Activated gamma-delta T cell (primary cell): ENCODE data around the gene AJUBA.
"Not testable (repeated sequence)": the region's sequence is repeated elsewhere in the genome, so short reads cannot be mapped to it uniquely, and the experiment has no call there.

ENCODE experiments used
- DNase-seq: peaks from one replicate; lab custom pipeline; 2025; lab: John Stamatoyannopoulos, UW

AJUBA gene

DNA sequence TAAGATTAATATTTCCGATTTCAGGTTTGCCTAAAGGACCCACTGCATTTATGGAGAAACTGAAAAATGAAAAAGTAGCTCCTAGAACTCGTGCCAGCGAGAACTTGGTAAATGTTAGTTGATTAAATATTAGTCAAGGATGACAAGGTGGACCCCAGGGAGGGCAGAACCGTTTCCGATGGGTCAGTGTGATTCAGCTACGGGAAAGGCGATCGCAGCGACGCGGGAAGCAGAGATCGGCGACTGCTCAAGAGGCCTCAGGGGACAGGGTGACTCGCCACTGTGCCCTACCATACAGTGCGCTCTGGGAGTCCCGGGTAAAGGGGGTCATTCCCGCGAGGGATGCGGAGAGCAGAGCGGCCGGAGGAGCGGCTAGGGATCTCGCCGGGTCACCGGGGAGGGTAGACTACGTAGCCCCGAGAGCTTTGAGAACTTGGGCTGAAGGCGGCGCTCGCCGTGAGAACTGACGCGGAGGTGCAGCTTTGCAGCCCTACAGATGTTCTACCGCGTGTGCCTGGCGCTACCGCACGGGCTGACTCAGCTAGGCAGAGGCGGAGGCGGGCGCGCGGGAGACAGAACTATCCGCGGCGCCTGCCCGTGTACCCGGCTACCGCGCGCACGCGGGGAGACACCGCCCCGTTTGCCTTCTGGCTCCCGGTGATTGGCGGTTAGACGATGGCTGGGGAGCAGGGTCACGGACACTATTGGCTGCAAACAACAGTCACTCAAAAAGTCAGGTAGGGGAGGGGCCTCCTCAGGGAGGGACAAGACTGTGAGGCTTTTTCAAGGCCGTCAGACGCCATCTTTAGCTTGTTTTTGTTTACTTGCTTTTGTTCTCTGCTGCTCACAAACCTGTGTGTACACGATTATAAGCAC lies 24.4 kb upstream of the AJUBA start:
- DNase-seq: peak; percentile 93

DNA sequence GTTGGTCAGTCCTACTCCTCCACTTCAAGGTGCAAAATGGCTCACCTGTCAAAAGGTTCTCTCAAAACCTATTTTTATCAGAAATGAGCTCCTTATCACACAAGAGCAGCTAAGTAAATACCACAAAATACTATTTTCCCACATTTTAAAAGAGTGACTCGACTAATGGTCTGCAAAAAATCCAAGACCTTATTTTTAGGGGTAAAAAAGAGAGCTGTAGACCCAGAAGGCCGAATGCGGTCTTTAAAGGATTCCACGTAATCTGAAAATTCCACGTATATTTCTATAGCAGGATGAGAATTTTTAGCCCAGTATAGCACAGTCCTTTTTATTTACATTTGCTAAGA lies 23.8 kb upstream of the AJUBA start:
- no peak for DNase-seq

DNA sequence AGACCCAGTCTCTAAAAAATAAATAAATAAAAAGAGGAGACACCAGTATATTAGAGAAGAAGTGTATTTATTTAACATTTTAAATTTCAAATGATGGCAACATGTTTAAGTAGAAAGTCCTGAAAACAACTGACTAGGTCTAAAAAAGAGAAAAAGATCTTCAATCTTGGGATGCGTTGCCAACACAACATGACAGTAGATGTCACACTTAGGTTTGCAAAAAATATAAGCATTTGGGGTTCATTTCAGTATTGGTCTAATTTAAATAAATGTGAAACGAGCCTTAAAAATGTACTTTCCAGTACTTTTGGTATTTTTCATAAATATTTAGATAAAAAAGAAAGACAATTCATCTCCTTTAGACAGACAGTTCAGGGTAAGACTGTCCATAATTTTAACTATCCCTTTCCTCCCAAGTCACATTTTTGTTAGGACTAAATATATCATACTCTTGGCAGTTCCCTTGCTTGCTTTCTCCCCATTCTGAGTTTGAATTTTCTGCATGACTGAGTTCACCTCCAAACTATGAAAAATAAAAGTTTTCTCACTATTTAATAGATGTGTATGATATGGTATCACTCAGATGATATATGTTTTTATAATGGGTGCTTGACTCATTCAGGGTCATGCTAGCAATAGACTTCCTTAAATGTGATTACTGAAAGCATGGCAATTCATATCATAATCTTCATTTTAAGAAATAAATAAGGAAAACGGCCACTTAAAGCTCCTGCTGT lies 23.3 kb upstream of the AJUBA start:
- DNase-seq: no peak

DNA sequence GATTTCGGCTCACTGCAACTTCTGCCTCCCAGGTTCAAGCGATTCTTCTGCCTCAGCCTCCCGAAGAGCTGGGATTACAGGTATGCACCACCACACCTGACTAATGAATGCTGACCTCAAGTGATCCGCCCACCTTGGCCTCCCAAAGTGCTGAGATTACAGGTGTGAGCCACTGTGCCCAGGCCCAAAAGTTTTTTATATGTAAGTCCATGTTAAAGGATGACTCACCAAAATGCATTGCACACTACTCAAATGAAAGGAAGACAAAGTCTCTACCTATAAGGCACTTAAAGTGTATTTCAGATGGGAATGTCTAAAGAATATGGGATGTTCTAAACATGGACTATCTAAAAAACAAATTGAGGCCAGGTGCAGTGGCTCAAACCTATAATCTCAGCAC lies 21.9 kb upstream of the AJUBA start:
- DNase-seq: not testable (repeated sequence)

DNA sequence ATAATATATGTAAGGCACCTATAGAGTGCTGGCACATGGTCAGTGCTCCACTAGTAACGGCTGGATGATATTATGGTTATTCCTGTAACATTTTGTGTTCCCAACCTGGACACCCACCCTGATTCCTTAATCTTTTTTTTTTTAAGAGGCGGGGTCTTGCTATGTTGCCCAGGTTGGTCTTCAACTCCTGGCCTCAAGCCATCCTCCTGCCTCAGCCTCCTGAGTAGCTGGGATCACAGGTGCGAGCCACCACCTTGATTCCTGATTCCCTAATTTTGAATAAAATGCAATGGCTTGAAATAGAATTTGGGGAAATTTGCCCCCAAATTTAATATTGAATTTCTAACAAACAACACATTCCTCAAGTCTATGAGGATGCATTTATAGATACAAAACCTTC lies 20.2 kb upstream of the AJUBA start:
- DNase-seq: no peak

DNA sequence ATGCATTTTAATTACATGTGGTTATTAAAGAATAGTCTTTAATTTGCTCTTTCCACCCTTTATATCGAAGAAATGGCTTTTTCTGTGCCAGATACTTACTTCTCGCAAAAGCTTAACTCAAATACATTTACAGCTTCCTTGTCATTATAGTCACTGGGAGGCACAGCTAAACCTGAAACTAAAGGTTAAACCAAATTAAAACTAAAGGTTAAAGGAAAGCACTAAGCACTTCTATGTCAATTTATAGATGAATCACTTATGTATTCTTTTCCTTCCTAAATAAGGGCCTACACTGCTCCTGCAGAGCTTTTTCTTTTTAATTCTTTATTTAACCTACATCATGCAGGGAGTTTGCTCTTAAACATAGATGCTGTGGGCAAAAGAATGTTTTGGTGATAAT lies 18.5 kb upstream of the AJUBA start:
- DNase-seq: no peak

DNA sequence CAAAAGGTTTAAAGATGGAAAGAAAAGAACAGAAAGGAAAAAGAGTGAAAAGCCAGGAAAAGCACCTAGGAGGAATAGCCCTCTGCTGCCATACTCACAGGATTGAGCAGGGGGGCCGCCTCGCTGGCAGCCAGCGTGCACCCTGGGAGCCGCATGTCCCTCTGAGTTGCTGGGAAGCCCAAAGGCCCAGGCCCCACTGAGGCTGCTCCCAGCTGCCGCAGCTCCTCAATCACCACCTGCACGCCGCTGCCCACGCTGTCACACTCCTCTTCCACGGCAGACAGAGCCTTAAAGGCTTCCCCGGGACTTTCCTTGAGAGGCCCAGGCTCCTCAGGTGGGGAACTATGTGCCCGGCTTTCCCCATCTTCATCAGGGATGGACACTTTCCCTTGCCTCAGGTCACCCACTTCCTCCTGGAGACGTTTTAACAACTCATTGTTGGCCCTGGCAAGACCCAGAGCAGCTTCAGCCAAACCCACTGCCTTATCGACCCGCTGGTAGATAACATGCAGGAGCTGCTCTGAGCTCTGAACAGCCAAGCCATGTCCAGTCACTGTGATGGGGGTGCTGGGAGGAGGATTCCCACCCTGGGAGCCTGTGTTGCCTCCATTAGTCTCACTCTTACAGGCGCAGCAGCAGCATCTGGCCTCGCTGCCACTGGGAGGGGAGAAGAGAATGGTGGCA lies 16.1 kb upstream of the AJUBA start:
- DNase-seq: no peak

DNA sequence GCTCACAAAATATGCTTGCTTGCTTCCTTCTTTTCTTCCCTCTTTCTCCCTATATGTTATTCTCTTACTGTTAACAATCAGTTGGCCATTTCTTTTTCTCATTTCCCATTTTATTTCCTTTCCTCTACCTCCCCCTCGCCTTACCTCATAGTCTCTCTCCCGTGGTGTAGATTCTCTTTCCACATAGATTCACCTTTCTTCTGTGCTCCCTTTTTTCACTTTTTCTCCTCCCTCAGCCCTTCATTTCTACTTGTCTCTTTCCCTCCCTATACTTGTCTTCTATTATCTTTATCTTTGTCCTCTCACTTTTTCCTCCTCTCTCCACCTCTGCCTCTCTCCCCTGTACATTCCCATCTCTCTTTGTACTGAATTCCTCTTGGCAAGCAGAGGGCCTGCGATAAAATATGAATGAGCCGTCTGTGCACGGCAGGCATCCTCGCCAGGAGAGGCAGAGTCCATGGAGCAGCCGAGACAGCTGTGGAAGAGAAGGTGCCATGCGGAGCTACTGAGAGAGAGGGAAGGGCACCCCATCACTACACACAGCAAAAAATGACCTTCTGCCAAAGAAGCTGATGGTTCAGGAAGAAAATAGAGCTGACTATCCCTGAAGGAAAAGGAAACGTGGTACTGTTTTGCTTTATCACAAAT lies 15.4 kb upstream of the AJUBA start:
- DNase-seq: no peak

DNA sequence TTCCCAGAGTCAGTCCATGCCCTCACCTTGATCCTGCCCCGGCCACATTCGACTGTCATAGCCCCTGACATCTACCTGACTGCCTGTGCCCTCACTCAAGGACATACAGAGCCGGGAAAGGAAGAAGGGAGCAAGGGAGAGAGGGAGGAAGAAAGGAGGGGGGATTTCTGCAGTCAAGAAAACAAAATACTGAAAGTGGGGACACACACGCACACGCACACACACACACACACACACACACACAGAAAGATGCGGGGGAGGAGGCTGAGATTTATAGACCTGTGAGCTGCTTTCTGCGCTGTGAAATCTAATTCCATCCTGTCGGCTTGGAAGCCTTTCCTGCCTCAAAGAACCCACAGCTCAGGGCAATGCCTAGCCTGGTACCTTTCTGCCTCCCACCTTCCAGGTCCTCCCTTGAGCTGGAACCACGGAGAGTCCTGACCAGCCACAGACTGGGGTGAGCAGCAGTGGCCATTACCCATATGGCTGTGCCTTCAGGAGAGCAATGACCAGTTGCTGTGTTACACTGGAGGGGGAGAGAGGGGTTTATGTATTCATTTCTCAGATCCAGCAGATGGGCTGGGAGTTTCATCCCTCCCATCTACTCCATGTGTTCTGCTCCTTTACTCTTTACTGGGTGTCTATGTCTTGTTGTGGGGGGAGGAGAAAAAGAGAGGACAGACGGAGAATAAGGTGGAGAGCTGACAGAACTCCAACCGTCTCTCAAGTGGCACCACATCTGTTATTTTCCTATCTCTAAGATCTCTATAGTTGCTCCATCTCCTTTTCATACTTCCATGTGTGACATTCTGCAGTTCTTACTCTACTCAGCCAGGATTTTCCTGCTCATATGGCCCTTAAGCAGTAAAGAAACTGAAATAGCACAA lies 14.7 kb upstream of the AJUBA start:
- DNase-seq: no peak

DNA sequence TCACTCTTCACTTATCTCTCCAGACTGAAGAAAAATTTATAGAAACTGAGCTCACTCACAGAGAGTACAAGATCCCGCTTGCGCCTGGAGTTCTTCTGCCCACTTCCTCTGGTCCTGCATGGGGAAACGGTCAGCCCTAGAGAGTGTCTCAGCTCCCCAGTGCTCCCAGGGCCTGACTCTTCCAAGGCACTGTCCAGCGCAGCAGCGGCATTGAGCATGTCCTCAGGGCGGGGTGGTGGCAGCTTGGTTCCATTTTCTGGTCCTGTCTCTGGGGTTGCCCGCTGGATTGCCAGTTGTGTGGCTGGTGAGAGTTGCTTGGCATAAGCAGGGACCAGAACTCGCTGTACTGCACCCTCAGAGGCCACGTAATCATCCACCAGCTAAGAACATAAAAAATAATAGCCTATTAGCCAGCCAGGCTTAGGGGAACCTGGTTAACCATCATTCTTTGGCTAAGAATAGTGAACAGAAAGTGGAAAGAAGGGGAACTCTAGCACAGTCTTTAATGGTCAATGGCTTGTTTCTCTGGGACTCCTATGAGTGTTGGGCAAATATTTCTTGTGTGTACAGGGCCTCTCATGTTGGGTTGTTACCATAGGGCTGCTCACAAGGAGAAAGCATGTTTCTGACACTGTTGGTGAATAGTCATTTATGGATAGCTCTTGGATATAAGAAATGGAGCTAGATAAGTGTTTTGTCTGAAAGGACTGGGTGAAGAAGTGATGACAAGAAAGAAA lies 13.7 kb upstream of the AJUBA start:
- DNase-seq: no peak

DNA sequence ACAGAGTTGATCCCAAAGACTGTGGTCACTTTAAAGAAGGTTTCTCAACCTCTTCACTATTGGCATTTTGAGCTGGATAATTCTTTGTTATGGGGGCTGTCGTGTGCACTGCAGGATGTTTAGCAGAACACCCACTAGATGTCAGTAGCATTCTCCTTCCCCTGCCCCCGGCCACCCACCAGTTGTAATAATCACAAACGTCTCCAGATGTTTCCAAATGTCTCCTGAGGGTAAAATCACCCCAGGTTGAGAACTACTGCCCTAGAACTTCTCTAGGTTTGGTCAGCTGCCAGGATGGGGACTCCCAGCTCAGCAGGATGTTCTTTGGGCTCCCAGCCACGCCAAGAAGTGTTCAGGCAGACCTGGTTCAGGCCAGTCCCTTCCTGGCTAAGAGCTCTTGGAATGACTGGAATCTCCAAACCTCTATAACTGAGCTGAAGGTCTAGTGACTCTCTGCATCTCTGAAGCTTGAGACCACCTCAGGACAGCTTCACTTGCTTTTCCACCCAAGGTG lies 12.5 kb upstream of the AJUBA start:
- no peak for DNase-seq

DNA sequence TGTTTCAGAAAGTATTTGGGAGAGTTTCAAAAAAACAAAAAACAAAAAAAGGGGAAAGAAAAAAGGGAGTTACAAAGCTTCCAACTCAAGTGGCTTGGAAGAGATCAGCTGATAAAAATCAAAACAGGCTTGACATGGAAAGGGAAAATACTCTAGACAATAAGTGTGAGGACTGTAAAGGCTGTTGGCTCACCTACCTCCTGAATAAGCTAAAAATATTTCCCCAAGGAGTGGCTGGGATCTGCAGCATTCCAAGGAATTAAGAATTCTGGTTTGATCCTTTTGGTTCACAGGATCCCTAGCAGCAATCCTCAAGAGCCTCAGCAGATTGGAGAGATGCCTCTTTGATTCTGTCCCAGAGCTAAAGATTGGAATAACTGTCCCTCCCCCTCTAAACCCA lies 11.2 kb upstream of the AJUBA start:
- DNase-seq: no peak

DNA sequence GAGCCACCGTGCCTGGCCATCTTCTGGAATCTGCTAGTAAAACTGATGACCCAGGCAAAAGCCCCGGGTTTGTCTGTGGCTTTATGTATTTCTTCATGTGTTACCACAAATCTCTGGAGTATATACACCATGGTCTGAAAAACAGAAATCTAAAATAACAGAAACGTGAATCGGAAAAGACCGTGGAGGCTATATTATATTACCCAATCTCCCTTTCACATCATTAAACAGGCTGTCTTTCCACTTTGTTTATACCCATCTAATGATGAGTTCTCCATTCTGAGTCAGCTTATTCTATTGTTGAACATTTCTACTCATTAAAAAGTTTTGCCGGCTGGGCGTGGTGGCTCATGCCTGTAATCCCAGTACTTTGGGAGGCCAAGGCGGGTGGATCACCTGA lies 9.5 kb upstream of the AJUBA start:
- DNase-seq: no peak

DNA sequence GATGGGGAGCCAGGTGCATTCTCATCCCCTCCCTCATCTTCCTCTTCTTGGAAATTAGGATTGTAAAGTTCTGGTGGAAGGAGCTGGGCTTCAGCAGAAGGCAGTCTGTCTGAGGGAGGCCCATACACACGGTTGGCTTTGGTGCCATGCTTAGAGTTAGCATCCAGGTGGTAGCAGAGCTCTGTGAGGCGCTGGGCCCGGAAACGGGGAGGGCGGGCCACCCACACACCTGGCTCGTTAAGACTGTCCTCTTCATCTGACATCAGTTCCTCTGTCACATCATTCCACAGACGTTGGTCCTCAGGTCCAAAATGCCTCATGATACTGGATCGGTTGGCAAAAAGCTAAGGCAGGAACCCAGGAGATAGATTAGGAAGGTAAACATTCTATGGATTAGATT lies 4.9 kb upstream of the AJUBA start:
- no peak for DNase-seq

DNA sequence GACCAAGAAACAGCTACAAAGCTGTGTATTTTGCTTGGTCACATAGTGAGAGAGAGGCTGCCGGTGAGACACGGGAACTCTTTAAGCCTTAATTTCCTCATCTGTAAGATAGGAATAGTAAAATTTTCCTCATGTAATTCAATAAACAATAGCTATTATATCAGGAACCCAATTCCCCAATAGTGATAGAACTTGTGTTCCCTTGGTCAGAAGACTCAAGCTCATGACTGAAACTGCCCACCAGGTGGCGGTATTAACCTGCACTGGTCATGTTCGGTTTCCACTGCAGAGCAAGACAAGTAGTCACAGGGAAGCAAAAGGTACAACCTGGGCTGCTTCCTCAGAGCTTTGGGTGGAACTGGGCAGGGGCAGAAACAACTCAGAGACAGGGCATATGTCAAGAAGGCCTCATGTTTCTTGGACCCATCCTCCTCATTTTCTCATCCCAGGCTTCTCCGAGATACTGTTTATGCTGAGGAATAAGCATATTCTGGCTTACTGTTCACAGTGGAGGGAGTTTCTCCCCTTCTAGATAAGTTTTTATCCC lies 4.2 kb upstream of the AJUBA start:
- no peak for DNase-seq

DNA sequence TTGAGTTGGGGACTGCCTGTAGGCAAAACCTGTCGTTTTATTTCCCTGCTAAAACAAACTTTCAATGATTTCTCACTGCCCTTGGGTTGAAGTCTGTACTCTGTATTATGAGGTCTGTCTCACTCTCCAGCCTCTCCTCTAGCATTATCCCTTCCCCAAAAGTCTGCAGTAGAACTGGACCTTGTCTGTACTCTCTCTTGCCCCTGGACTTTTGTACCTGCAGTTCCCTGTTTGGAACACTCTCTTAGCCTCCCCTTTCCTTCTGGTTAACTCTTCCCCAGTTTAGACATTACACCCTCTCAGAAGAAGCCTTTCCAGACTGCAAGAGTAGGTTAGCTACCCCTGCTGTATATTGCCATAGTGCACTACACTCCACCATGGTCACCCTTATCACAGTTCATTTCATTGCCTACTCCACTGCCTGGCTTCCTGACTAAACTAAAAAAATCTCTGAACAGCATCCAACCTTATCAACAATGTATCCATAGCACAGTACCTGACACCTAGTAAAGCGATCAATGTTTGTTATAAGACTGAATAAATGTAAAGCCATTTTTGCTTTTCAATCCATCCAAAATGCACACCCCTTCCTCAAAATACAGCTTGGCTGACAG lies 3.6 kb upstream of the AJUBA start:
- no peak for DNase-seq

DNA sequence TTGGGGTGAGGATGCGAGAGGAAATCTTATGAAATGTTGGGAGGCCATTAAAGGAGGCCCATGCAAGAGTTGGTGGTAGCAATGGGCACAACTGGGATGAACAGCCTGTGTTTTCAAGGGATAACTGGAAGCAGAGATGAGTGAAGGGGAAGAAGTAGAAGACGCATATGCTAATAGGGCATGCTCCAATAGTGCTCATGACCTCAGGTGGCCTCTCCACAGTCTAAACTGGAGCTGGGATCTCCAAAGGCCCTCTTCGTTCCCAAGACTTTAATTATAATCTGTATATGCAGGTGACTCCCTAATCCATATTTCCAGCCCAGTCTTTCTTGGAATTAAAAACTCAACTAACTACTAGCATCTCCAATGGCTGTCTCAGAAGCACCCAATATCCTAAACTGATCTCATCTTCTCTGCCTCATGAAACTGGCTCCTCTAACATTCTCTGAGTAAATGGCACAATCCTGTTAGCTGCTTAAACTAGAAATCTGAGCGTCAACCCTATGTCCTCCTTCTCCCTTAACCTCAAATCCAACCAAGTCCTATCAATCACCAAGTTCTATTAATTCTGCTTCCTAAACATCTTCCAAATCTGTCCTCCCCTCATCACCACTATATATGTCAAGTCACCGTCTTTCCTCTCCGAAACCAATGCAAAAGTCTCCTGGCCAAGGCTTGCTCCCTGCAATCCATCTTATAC lies 2.8 kb upstream of the AJUBA start:
- DNase-seq: no peak

DNA sequence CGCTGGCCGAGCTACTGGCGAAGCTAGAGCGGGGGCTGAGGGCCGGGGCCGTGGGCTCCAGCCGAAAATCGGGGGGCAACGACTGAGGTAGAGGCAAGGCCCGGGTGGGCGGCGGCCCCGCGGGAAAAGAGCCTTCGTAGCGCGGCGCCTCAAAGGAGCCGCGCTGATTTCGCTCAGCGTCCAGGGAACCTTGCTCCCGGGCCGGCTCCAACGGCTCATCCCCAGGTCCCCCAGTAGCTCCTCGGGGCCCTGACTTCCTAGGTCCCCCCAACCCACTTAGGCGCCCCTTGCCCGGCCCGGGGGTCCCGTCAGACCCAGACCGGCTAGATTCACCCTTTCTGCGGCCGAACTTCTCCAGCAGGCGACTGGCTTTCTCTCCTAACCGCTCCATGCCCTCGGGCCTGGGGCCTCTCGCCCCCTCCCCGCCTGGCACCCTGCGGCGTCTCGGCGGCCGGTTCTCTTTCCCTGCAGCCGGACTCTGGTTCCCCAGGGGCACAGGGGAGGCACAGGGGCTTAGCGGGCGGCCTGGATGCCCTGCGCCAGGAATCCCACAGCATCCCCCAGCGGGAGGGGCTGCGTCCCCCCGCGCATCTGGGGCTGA lies 375 bp downstream of the AJUBA start:
- no peak for DNase-seq
